ENCODE data around the gene CRYBG2.
"Not testable (repeated sequence)": the region's sequence is repeated elsewhere in the genome, so short reads cannot be mapped to it uniquely, and the experiment has no call there.

Gene CRYBG2

GRCh38 chr1:26353976-26354820 is at the start of gene CRYBG2:
Gene CRYBG2 (minus strand): TSS chr1:26354130. CDS start chr1:26346657, 7,473 bp downstream.
- no peak for DNase-seq

- DNase-seq, result no peak
These were observed 49.7 kb upstream of the CRYBG2 start for GRCh38 chr1:26403656-26404055.

- DNase-seq, result no peak
These were observed 48.0 kb upstream of the CRYBG2 start for GRCh38 chr1:26401891-26402290.

- DNase-seq, result no peak
These were observed 45.1 kb upstream of the CRYBG2 start for GRCh38 chr1:26399034-26399433.

GRCh38 chr1:26395754-26396153 is 41.8 kb upstream of the CRYBG2 start:
- no peak for DNase-seq

- DNase-seq, result peak; percentile 23 to 28
These were observed 37.5 kb upstream of the CRYBG2 start for GRCh38 chr1:26391450-26391849.

- DNase-seq, result no peak
These were observed 35.8 kb upstream of the CRYBG2 start for GRCh38 chr1:26389604-26390247.

GRCh38 chr1:26388791-26389445 is 35.0 kb upstream of the CRYBG2 start:
- DNase-seq, result no peak

GRCh38 chr1:26387447-26387846 is 33.5 kb upstream of the CRYBG2 start:
- DNase-seq, result no peak

GRCh38 chr1:26385063-26385462 is 31.1 kb upstream of the CRYBG2 start:
- not testable (repeated sequence) for DNase-seq

- no peak for DNase-seq
These were observed 30.1 kb upstream of the CRYBG2 start for GRCh38 chr1:26384076-26384475.

- no peak for DNase-seq
These were observed 24.9 kb upstream of the CRYBG2 start for GRCh38 chr1:26378879-26379251.

GRCh38 chr1:26378088-26378878 is 24.4 kb upstream of the CRYBG2 start:
- DNase-seq, result peak; percentile 71 to 80

- DNase-seq, result no peak
These were observed 22.1 kb upstream of the CRYBG2 start for GRCh38 chr1:26376050-26376449.

GRCh38 chr1:26375081-26375480 is 21.2 kb upstream of the CRYBG2 start:
- DNase-seq, result no peak

- not testable (repeated sequence) for DNase-seq
These were observed 20.4 kb upstream of the CRYBG2 start for GRCh38 chr1:26374361-26374760.

GRCh38 chr1:26373789-26374188 is 19.9 kb upstream of the CRYBG2 start:
- no peak for DNase-seq

- DNase-seq, result peak in 1 of 2 donors; percentile 34
These were observed 19.4 kb upstream of the CRYBG2 start for GRCh38 chr1:26373281-26373680.

GRCh38 chr1:26372611-26373010 is 18.7 kb upstream of the CRYBG2 start, which contains the start of gene ZNF683:
Gene ZNF683 (minus strand): TSS chr1:26372750. CDS start chr1:26368571, 4,179 bp downstream.
- not testable (repeated sequence) for DNase-seq

GRCh38 chr1:26372039-26372438 is 18.1 kb upstream of the CRYBG2 start:
- DNase-seq, result no peak

- no peak for DNase-seq
These were observed 16.9 kb upstream of the CRYBG2 start for GRCh38 chr1:26370591-26371382.

- DNase-seq, result no peak
These were observed 14.6 kb upstream of the CRYBG2 start for GRCh38 chr1:26368486-26368885.

Data from activated CD4-positive, alpha-beta T cell treated with anti-CD3 and anti-CD28 coated beads for 4 hours (primary cell).